HG03060 (cell line): ENCODE measurements around the gene SRSF6.
A peak's percentile ranks its signal among the peaks of the same experiment; 100 is the strongest.
"Not testable (repeated sequence)": the region's sequence is repeated elsewhere in the genome, so short reads cannot be mapped to it uniquely, and the experiment has no call there.

Experiments
- ATAC-seq: cut with Tn5 transposase; IDR thresholded peaks from one replicate; pipeline ENCODE4 v1.9.1; 2021; ENCODE audit warnings: low read depth, moderate number of reproducible peaks; ENCODE audit not compliant: unreplicated experiment

The SRSF6 gene

GRCh38 chr20:43448431-43448747, 9.3 kb upstream of the SRSF6 start:
- ATAC-seq = not testable (repeated sequence)

DNA sequence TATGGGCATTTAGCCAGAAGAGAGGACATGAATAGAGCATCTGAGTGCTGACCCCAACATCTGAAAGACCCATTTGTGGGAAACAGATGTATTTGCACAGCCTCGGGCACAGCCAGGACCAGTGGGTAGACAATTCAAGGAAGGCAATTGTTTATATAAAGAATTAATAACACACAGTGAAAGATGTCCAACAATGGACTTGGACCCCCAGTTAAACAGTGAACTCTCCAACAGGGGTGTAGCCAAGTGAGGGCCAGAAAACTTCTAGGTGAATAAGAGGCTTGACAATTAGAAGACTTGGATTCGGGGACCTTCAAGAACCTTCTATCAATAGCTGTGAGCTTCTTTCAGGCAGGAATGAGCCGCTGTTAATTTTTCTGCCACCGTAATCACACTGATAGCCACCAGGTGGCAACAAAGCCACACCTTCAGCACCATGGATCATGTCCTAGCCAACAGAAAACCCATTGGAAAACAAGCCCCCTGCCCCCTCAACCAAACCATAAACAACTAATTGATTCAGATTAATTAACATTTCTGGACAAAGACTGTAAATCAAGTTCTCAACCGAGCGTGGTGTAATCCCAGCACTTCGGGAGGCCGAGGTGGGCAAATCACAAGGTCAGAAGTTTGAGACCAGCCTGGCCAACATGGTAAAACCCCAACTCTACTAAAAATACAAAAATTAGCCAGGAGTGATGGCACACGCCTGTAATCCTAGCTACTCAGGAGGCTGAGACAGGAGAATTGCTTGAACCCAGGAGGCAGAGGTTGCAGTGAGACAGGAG, 8.8 kb upstream of the SRSF6 start:
- no peak for ATAC-seq

GRCh38 chr20:43450841-43451799, 6.6 kb upstream of the SRSF6 start:
- ATAC-seq = no peak

GRCh38 chr20:43452404-43453126, 5.1 kb upstream of the SRSF6 start:
- ATAC-seq = no peak

DNA sequence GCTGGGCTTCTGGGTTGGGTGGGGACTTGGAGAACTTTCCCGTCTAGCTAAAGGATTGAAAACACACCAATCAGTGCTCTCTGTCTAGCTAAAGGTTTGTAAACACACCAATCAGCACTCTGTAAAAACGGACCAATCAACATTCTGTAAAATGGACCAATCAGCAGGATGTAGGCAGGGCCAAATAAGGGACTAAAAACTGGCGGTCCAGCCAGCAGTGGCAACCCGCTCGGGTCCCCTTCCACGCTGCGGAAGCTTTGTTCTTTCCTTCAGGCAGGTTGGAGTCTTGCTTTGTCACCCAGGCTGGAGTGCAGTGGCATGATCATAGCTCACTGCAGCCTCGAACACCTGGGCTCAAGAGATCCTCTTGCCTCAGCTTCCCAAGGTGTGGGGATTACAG, 1.4 kb upstream of the SRSF6 start:
- not testable (repeated sequence) for ATAC-seq

DNA sequence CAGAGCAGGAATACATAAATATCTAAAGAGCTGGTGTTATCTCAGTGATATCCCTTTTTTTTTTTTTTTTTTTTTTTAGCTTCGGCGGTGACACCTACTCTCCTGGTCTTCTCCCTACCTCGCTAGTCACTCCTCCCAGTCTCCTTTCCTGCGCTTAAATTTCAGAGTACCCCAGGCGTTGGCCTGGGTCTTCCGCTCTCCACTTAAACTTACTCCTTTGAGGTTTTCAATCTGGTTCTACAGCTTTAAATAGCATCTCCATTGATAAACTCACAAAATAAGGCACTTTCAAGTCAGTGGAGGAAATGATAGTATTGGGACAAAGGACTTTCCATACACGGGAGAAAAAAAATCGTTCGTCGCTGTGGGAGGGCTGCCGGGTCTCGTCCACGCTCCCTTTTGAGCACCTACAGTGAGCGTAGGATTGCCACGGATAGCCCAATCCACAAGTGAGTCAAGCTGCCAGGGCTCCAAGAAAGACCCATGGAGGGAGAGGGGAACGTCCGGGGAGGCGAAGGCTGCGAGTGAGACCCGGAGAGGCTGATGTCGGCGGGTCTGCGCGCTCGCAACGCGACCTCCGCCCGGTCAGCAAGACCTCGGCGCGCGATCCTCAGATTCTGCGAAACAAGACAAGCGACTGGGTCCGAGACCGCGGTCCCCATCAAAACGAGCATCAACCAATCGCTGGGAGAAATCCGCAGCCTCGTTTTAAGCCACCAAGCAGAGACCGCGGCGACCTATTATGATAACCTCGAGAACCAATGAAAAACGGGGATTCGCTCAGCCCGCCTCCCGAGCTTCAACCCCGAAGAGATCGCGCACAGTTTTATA, 672 bp upstream of the SRSF6 start:
- ATAC-seq = peak; percentile 76

- ATAC-seq = no peak
Measured at GRCh38 chr20:43458422-43458924, 777 bp downstream of the SRSF6 start.

- no peak for ATAC-seq
Measured at GRCh38 chr20:43459022-43459942, 1.6 kb downstream of the SRSF6 start.

DNA sequence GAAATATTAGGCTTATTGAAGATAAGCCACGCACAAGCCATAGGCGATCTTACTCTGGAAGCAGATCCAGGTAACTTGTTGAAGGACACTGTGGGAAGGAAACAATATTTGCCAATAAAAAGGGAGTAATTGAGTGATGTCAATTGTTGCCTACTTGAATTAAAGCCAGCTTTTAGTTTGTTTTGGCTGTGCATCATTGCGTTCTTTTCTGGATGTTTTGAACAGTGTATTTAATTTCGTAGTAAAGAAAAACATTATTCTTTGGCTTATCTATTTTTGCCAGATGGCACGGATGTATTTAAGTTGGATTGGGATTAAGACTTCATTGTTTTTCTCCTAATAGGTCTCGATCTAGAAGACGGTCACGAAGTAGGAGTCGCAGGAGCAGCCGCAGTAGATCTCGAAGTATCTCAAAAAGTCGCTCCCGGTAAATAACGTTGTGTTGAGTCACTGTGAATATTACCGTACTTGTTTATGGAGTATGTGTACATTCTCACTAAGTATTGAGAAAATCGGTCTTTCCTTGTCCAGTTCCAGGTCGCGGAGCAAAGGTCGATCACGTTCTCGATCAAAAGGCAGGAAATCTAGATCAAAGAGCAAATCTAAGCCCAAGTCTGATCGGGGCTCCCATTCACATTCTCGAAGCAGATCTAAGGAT, 2.6 kb downstream of the SRSF6 start:
- no peak for ATAC-seq

- ATAC-seq = no peak
Measured at GRCh38 chr20:43460830-43461200, 3.1 kb downstream of the SRSF6 start.

- no peak for ATAC-seq
Measured at GRCh38 chr20:43461894-43462659, 4.4 kb downstream of the SRSF6 start.

GRCh38 chr20:43462660-43463526, 5.2 kb downstream of the SRSF6 start:
- ATAC-seq = no peak

- no peak for ATAC-seq
Measured at GRCh38 chr20:43463527-43464218, 6.0 kb downstream of the SRSF6 start.

DNA sequence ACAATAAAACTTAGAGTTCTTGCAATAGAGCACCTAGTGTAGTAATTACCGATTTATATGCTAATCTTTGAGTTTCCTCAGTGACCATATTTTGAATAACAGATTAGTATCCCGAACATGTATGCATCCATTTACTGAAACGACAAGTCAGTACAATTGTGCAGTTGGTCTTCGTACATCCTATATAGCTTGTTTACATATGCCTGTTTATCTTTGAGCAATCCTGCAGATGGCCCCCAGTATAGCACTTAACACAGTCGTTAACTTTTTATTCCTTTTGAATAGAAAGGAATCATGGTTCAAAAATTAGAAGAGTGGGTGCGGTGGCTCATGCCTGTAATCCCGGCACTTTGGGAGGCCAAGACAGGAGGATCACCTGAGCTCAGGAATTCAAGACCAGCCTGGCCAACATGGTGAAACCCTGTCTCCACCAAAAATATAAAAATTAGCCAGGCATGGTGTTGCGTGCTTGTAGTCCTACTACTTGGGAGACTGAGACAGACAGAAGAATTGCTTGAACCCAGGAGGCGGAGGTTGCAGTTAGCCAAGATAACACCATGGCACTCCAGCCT, 6.6 kb downstream of the SRSF6 start:
- ATAC-seq = no peak

DNA sequence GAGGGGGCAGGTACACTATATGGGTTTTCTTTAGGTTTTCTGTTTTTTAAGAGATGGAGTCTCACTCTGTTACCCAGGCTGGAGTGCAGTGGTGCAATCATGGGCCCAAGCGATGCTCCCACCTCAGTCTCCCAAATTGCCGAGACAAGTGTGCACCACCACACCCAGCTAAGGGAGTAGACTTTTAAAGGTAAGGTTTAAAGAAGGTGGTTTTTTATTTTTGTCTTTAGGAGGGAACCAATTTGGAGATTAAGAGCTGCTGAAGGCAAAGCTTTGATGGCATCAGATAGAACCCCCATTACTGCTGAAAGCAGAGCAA, 7.9 kb downstream of the SRSF6 start:
- ATAC-seq = no peak

- no peak for ATAC-seq
Measured at GRCh38 chr20:43467589-43467988, 9.9 kb downstream of the SRSF6 start.
